H7 (cell line): ENCODE results near the gene MAML1. TPM values are rescaled to one million over a fixed set of nuclear protein-coding genes. Genes with fewer than 3 reads are reported as not detected.
"Not testable (repeated sequence)": the region's sequence is repeated elsewhere in the genome, so short reads cannot be mapped to it uniquely, and the experiment has no call there.

Experiments
- DNase-seq: peaks from one replicate; pipeline ENCODE4 v3.0.0; 2012
- H3K27me3 ChIP-seq: 2 replicates; pipeline ENCODE4 v1.6.0; 2011; ENCODE audit warnings: mild to moderate bottlenecking, low read length; ENCODE audit not compliant: control insufficient read depth, insufficient read depth
- H3K36me3 ChIP-seq: replicated peaks from 2 replicates; pipeline ENCODE4 v1.5.1; 2011; ENCODE audit warnings: low read length; ENCODE audit not compliant: control insufficient read depth, insufficient read depth
- H3K4me3 ChIP-seq: 2 replicates; pipeline ENCODE4 v1.5.1; 2011; ENCODE audit warnings: low read depth, mild to moderate bottlenecking, control low read depth, low read length, moderate library complexity; ENCODE audit not compliant: insufficient read depth
- total RNA-seq: library from RNA; depleted of rRNA; stranded (reverse); fragments of >200 nt; shearing (Covaris generic); gene quantifications from 2 replicates; pipeline ENCODE4 v1.2.3, GENCODE V29; 2014

Gene MAML1
- total RNA-seq, 1 experiment from 2014 or later = 21.5 TPM

GRCh38 chr5:179724163-179724562 is 8.5 kb upstream of the MAML1 start:
- no peaks in the 10 kb centered on the region for H3K27me3 ChIP-seq
- H3K4me3 ChIP-seq = no peak overlapping the region
- no peak for DNase-seq
- peaks cover 73% of the 10 kb centered on the region for H3K36me3 ChIP-seq

- DNase-seq = no peak
- Histone ChIP-seq H3K27me3 (no peaks in the 10 kb centered on the region), H3K36me3 (peaks cover 54% of the 10 kb centered on the region), H3K4me3 (no peak overlapping the region)
Observed at GRCh38 chr5:179727106-179727505, 5.5 kb upstream of the MAML1 start.

- no peak for DNase-seq
- H3K27me3 ChIP-seq = no peaks in the 10 kb centered on the region
- peaks cover 36% of the 10 kb centered on the region for H3K36me3 ChIP-seq
- no peak overlapping the region for H3K4me3 ChIP-seq
Observed at GRCh38 chr5:179729303-179729702, 3.3 kb upstream of the MAML1 start.

- no peaks in the 10 kb centered on the region for H3K27me3 ChIP-seq
- DNase-seq = no peak
- no peak overlapping the region for H3K4me3 ChIP-seq
- H3K36me3 ChIP-seq = peaks cover 33% of the 10 kb centered on the region
Observed at GRCh38 chr5:179729727-179730126, 2.9 kb upstream of the MAML1 start.

- Histone ChIP-seq H3K36me3 (peaks cover 28% of the 10 kb centered on the region), H3K27me3 (no peaks in the 10 kb centered on the region), H3K4me3 (no peak overlapping the region)
- DNase-seq = no peak
Observed at GRCh38 chr5:179730356-179730755, 2.3 kb upstream of the MAML1 start.

- H3K27me3 ChIP-seq = no peaks in the 10 kb centered on the region
- DNase-seq = no peak
- peaks cover 28% of the 10 kb centered on the region for H3K36me3 ChIP-seq
- no peak overlapping the region for H3K4me3 ChIP-seq
Observed at GRCh38 chr5:179730852-179731251, 1.8 kb upstream of the MAML1 start.

- DNase-seq = no peak
- peaks cover 22% of the 10 kb centered on the region for H3K36me3 ChIP-seq
- H3K4me3 ChIP-seq = peak overlapping the region; percentile 10; the same call in 1 of the 2 replicates
- no peaks in the 10 kb centered on the region for H3K27me3 ChIP-seq
Observed at GRCh38 chr5:179731791-179732411, 721 bp upstream of the MAML1 start.

GRCh38 chr5:179732918-179733771 is 523 bp downstream of the MAML1 start:
- H3K4me3 ChIP-seq = peak overlapping the region; percentile 78
- H3K27me3 ChIP-seq = no peaks in the 10 kb centered on the region
- no peak for DNase-seq
- H3K36me3 ChIP-seq = peaks cover 10% of the 10 kb centered on the region

GRCh38 chr5:179733772-179734126 is 1.1 kb downstream of the MAML1 start:
- H3K4me3 ChIP-seq = peak overlapping the region; percentile 78
- DNase-seq = no peak
- H3K27me3 ChIP-seq = no peaks in the 10 kb centered on the region
- H3K36me3 ChIP-seq = peaks cover 6% of the 10 kb centered on the region

- no peak for DNase-seq
- Histone ChIP-seq H3K36me3 (no peaks in the 10 kb centered on the region; the same call in 1 of the 2 replicates), H3K4me3 (no peak overlapping the region), H3K27me3 (no peaks in the 10 kb centered on the region)
Observed at GRCh38 chr5:179734536-179735164, 2.0 kb downstream of the MAML1 start.

- H3K4me3 ChIP-seq = no peak overlapping the region
- no peaks in the 10 kb centered on the region for H3K27me3 ChIP-seq
- no peak for DNase-seq
- H3K36me3 ChIP-seq = no peaks in the 10 kb centered on the region; the same call in 1 of the 2 replicates
Observed at GRCh38 chr5:179738742-179739141, 6.1 kb downstream of the MAML1 start.

GRCh38 chr5:179744106-179744505 is 11.5 kb downstream of the MAML1 start:
- H3K4me3 ChIP-seq, DNase-seq, H3K36me3 ChIP-seq, H3K27me3 ChIP-seq: not testable (repeated sequence)

GRCh38 chr5:179746872-179747271 is 14.2 kb downstream of the MAML1 start:
- Histone ChIP-seq H3K27me3 (no peaks in the 10 kb centered on the region), H3K36me3 (peaks cover 3% of the 10 kb centered on the region), H3K4me3 (no peak overlapping the region)
- DNase-seq = no peak

- Histone ChIP-seq H3K36me3 (peaks cover 3% of the 10 kb centered on the region), H3K27me3 (no peaks in the 10 kb centered on the region), H3K4me3 (no peak overlapping the region)
- DNase-seq = no peak
Observed at GRCh38 chr5:179747811-179748210, 15.2 kb downstream of the MAML1 start.
